Stimulated activated CD4-positive, alpha-beta T cell treated with anti-CD3 and anti-CD28 coated beads, Interleukin-12 subunit alpha, Interleukin-12 subunit beta, amount 100 ng/mL, for 48 hours (primary cell): ENCODE measurements around the gene TMEM125.
A peak's percentile ranks its signal among the peaks of the same experiment; 100 is the strongest.

Experiments
- DNase-seq, 3 donors: peaks; one replicate each; pipeline ENCODE4 v3.0.0-alpha.2; 2020; ENCODE audit warnings: low read depth in 2 of 3, low spot score in 1 of 3

The TMEM125 gene

GRCh38 chr1:43269627-43270375, at the start of gene TMEM125:
Gene TMEM125 (plus strand): TSS chr1:43269983. CDS start chr1:43272723, 2,740 bp downstream.
- no peak for DNase-seq

- no peak for DNase-seq
Measured at GRCh38 chr1:43220905-43221778, 48.6 kb upstream of the TMEM125 start.

GRCh38 chr1:43221797-43222196, 48.0 kb upstream of the TMEM125 start:
- DNase-seq: no peak

GRCh38 chr1:43222879-43223278, 46.9 kb upstream of the TMEM125 start:
- no peak for DNase-seq

GRCh38 chr1:43225168-43225567, 44.6 kb upstream of the TMEM125 start:
- no peak for DNase-seq

- DNase-seq: peak; percentile 71 to 90 (median 74)
Measured at GRCh38 chr1:43227143-43227764, 42.5 kb upstream of the TMEM125 start.

- DNase-seq: no peak
Measured at GRCh38 chr1:43229826-43230780, 39.7 kb upstream of the TMEM125 start.

GRCh38 chr1:43232074-43232473, 37.7 kb upstream of the TMEM125 start:
- DNase-seq: no peak

- no peak for DNase-seq
Measured at GRCh38 chr1:43232482-43232881, 37.3 kb upstream of the TMEM125 start.

GRCh38 chr1:43233631-43234030, 36.2 kb upstream of the TMEM125 start:
- DNase-seq: no peak

- DNase-seq: no peak
Measured at GRCh38 chr1:43234267-43234666, 35.5 kb upstream of the TMEM125 start.

- no peak for DNase-seq
Measured at GRCh38 chr1:43235040-43235439, 34.7 kb upstream of the TMEM125 start.

GRCh38 chr1:43235451-43236121, 34.2 kb upstream of the TMEM125 start:
- DNase-seq: no peak

GRCh38 chr1:43237121-43237520, 32.7 kb upstream of the TMEM125 start:
- DNase-seq: no peak

- peak; percentile 15 to 24 (median 18) for DNase-seq
Measured at GRCh38 chr1:43238085-43238484, 31.7 kb upstream of the TMEM125 start.

GRCh38 chr1:43238991-43239469, 30.8 kb upstream of the TMEM125 start:
- no peak for DNase-seq

GRCh38 chr1:43239484-43239883, 30.3 kb upstream of the TMEM125 start:
- DNase-seq: no peak

GRCh38 chr1:43241413-43241836, 28.4 kb upstream of the TMEM125 start:
- no peak for DNase-seq

GRCh38 chr1:43243299-43243698, 26.5 kb upstream of the TMEM125 start:
- no peak for DNase-seq
